H9 (cell line): ENCODE measurements around the gene C1orf21. TPM values are rescaled to one million over a fixed set of nuclear protein-coding genes. Genes with fewer than 3 reads are reported as not detected.

Experiments
- DNase-seq: peaks from one replicate; pipeline ENCODE4 v3.0.0-alpha.2; 2017
- H2AFZ ChIP-seq: one replicate; pipeline ENCODE4 v1.6.1; 2013; ENCODE audit warnings: mild to moderate bottlenecking, low read length, control low read depth, moderate library complexity
- H2AK5ac ChIP-seq: 2 replicates; pipeline ENCODE4 v1.6.1; 2013; ENCODE audit warnings: low read length, control low read depth, mixed read lengths; ENCODE audit not compliant: insufficient read length
- H2BK120ac ChIP-seq: one replicate; pipeline ENCODE4 v1.6.1; 2013; ENCODE audit warnings: low read depth, mild to moderate bottlenecking, low read length, control low read depth, inconsistent platforms; ENCODE audit not compliant: poor library complexity, severe bottlenecking
- H2BK12ac ChIP-seq: 2 replicates; pipeline ENCODE4 v1.6.1; 2013; ENCODE audit warnings: low read length, control low read depth, mixed read lengths, low read depth; ENCODE audit not compliant: insufficient read length
- H2BK15ac ChIP-seq: 2 replicates; pipeline ENCODE4 v1.6.1; 2013; ENCODE audit warnings: low read depth, low read length, control low read depth
- H2BK20ac ChIP-seq: one replicate; pipeline ENCODE4 v1.6.1; 2013; ENCODE audit warnings: low read depth, mild to moderate bottlenecking, low read length, control low read depth, inconsistent platforms; ENCODE audit not compliant: poor library complexity, severe bottlenecking
- H2BK5ac ChIP-seq: 2 replicates; pipeline ENCODE4 v1.6.1; 2013; ENCODE audit warnings: low read length, control low read depth, mixed read lengths; ENCODE audit not compliant: insufficient read length
- H3K14ac ChIP-seq: 2 replicates; pipeline ENCODE4 v1.6.1; 2013; ENCODE audit warnings: low read length, control low read depth; ENCODE audit not compliant: insufficient read depth
- H3K18ac ChIP-seq: 2 replicates; pipeline ENCODE4 v1.6.1; 2013; ENCODE audit warnings: low read depth, mild to moderate bottlenecking, mixed read lengths, low read length, control low read depth; ENCODE audit not compliant: insufficient read length
- H3K23ac ChIP-seq: 2 replicates; pipeline ENCODE4 v1.6.1; 2013; ENCODE audit warnings: low read length, control low read depth, mixed read lengths, low read depth; ENCODE audit not compliant: insufficient read length
- H3K23me2 ChIP-seq: 2 replicates; pipeline ENCODE4 v1.6.1; 2013; ENCODE audit warnings: low read depth, mild to moderate bottlenecking, mixed read lengths, low read length, control low read depth; ENCODE audit not compliant: insufficient read length, poor library complexity, severe bottlenecking
- H3K27ac ChIP-seq: 2 replicates; pipeline ENCODE4 v1.5.1; 2013; ENCODE audit warnings: low read length, control low read depth, mixed read lengths, low read depth; ENCODE audit not compliant: insufficient read length
- H3K27me3 ChIP-seq: 2 replicates; pipeline ENCODE4 v1.6.1; 2013; ENCODE audit warnings: low read length, control low read depth, inconsistent platforms; ENCODE audit not compliant: insufficient read depth
- H3K4ac ChIP-seq: 2 replicates; pipeline ENCODE4 v1.6.1; 2013; ENCODE audit warnings: low read depth, mild to moderate bottlenecking, control low read depth, inconsistent platforms, low read length, moderate library complexity
- H3K4me1 ChIP-seq: 2 replicates; pipeline ENCODE4 v1.6.1; 2013; ENCODE audit warnings: low read length, control low read depth, inconsistent platforms; ENCODE audit not compliant: insufficient read depth
- H3K4me2 ChIP-seq: 2 replicates; pipeline ENCODE4 v1.6.1; 2013; ENCODE audit warnings: low read length, control low read depth, mixed read lengths; ENCODE audit not compliant: insufficient read length, insufficient read depth
- H3K56ac ChIP-seq: 2 replicates; pipeline ENCODE4 v1.6.1; 2013; ENCODE audit warnings: low read depth, mild to moderate bottlenecking, mixed read lengths, low read length, control low read depth; ENCODE audit not compliant: insufficient read length
- H3K79me1 ChIP-seq: 2 replicates; pipeline ENCODE4 v1.6.1; 2013; ENCODE audit warnings: low read depth, mild to moderate bottlenecking, moderate library complexity, low read length, control low read depth, inconsistent platforms; ENCODE audit not compliant: insufficient read depth, poor library complexity, severe bottlenecking
- H3K79me2 ChIP-seq: 2 replicates; pipeline ENCODE4 v1.6.1; 2013; ENCODE audit warnings: low read length, control low read depth, inconsistent platforms; ENCODE audit not compliant: insufficient read depth
- H3K9ac ChIP-seq: 2 replicates; pipeline ENCODE4 v1.6.1; 2013; ENCODE audit warnings: low read length, control low read depth, mixed read lengths; ENCODE audit not compliant: insufficient read length; ENCODE audit errors: extremely low read depth
- H3K9me3 ChIP-seq: one replicate; pipeline ENCODE4 v1.6.1; 2013; ENCODE audit warnings: low read depth, low read length, inconsistent platforms; ENCODE audit not compliant: control insufficient read depth
- H3T11ph ChIP-seq: one replicate; pipeline ENCODE4 v1.6.1; 2013; ENCODE audit warnings: mild to moderate bottlenecking, low read length, control low read depth, inconsistent platforms
- H4K20me1 ChIP-seq: one replicate; pipeline ENCODE4 v1.6.1; 2013; ENCODE audit not compliant: control insufficient read depth, insufficient read length, insufficient read depth
- H4K5ac ChIP-seq: 2 replicates; pipeline ENCODE4 v1.6.1; 2013; ENCODE audit warnings: low read depth, mild to moderate bottlenecking, mixed read lengths, low read length, control low read depth; ENCODE audit not compliant: insufficient read length
- H4K8ac ChIP-seq: replicated peaks from 2 replicates; pipeline ENCODE4 v1.6.1; 2013; ENCODE audit warnings: low read length, control low read depth, mixed read lengths, low read depth; ENCODE audit not compliant: insufficient read length
- H4K91ac ChIP-seq: 2 replicates; pipeline ENCODE4 v1.6.1; 2013; ENCODE audit warnings: low read depth, mild to moderate bottlenecking, moderate library complexity, mixed read lengths, low read length, control low read depth; ENCODE audit not compliant: insufficient read length
- H3K27ac Mint-ChIP-seq, 3 experiments: 2 replicates in 2 of 3; 3 replicates in 1 of 3; pipeline ENCODE4 v1.8.0; 2020 to 2021; ENCODE audit warnings: mixed read lengths in 3 of 3, mild to moderate bottlenecking in 1 of 3, moderate library complexity in 1 of 3
- H3K27me3 Mint-ChIP-seq: 2 replicates; pipeline ENCODE4 v1.8.0; 2021; ENCODE audit warnings: low read depth, mild to moderate bottlenecking, moderate library complexity, mixed read lengths
- H3K36me3 Mint-ChIP-seq, 3 experiments: 2 replicates in 2 of 3; 3 replicates in 1 of 3; pipeline ENCODE4 v1.8.0; 2020 to 2021; ENCODE audit warnings: low read depth in 3 of 3, mixed read lengths in 3 of 3; ENCODE audit not compliant: insufficient read depth in 1 of 3
- H3K4me1 Mint-ChIP-seq, 2 experiments: 2 replicates each; pipeline ENCODE4 v1.8.0; 2020; ENCODE audit warnings: mixed read lengths in 2 of 2
- H3K4me3 Mint-ChIP-seq, 2 experiments: 2 replicates in 1 of 2; 3 replicates in 1 of 2; pipeline ENCODE4 v1.8.0; 2020 to 2021; ENCODE audit warnings: mild to moderate bottlenecking in 2 of 2, mixed read lengths in 2 of 2, moderate library complexity in 1 of 2
- H3K9me3 Mint-ChIP-seq, 2 experiments: 2 replicates in 1 of 2; 3 replicates in 1 of 2; pipeline ENCODE4 v1.8.0; 2020; ENCODE audit warnings: mild to moderate bottlenecking in 2 of 2, mixed read lengths in 2 of 2, moderate library complexity in 1 of 2
- CTCF ChIP-seq: fragments of 200-600 bp; sonication (generic); conservative IDR thresholded peaks from 3 replicates; pipeline ENCODE4 v1.8.0; 2021; ENCODE audit warnings: antibody characterized with exemption, mild to moderate bottlenecking
- WGBS: extraction: QIAGEN DNeasy Blood & Tissue Kit; methylation state at CpG from one replicate; pipeline ENCODE4 v1.1.7; 2013; ENCODE audit warnings: missing lambda C conversion rate, low lambda C conversion rate, mixed read lengths; ENCODE audit not compliant: insufficient read length; ENCODE audit errors: extremely low coverage; 5-methylcytosine and 5-hydroxymethylcytosine counted together
- total RNA-seq: library from RNA; stranded (reverse); gene quantifications from 2 replicates; pipeline ENCODE4 v1.2.1, GENCODE V29; 2021

C1orf21 gene
- total RNA-seq, 1 experiment from 2014 or later: 36.0 TPM

DNA sequence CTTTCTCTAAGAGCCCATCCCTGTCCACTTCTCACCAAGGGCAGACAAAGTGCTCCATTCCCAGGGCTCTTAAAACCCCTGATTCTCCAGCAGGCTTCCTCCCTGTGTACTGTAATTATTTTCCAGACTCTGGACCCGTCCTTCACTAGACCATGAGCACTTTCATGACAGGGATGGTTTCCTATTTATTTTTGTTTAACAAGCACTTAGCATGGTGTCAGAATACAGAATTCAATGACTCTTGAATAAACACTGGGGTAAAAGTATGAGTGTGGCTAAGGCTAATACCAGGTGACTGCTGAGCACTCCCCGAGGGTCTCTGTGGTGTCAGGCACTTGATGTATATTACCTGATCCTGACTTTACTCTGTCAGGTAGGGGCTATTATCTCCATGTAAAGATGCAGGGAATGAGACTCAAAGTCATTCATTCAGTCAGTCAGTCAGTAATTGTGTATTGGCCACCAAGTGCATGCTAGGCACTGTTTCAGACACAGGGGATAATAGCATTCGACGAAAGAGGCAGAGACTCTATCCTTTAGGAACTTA lies 47.2 kb downstream of the C1orf21 start:
- no peak for TF ChIP-seq CTCF
- Histone ChIP-seq H3K79me1 (peaks cover 4% of the 10 kb centered on the region), H3K9ac (no peak overlapping the region), H3K27me3 (no peaks in the 10 kb centered on the region), H3K27ac (no peak overlapping the region), H2BK15ac (no peak overlapping the region), H2BK20ac (no peak overlapping the region), H3T11ph (no peak overlapping the region), H3K18ac (no peak overlapping the region), H3K9me3 (no peaks in the 10 kb centered on the region), H3K56ac (no peak overlapping the region), H4K20me1 (no peaks in the 10 kb centered on the region), H2AK5ac (no peak overlapping the region), H4K91ac (no peak overlapping the region), H3K23me2 (no peaks in the 10 kb centered on the region), H2BK120ac (no peak overlapping the region), H4K5ac (no peak overlapping the region), H3K23ac (no peak overlapping the region), H3K4me2 (no peak overlapping the region), H2BK5ac (no peak overlapping the region), H3K4me1 (no peaks in the 10 kb centered on the region), H2AFZ (no peak overlapping the region), H2BK12ac (no peak overlapping the region), H3K4ac (no peak overlapping the region), H3K14ac (no peak overlapping the region), H4K8ac (no peak overlapping the region), H3K79me2 (no peaks in the 10 kb centered on the region)
- Mint-ChIP-seq H3K27me3 (no peaks in the 10 kb centered on the region), H3K9me3 (no peaks in the 10 kb centered on the region; a peak in 2 of 5 replicates), H3K4me1 (peaks cover 8 to 11% of the 10 kb centered on the region in 2 experiments), H3K4me3 (no peak overlapping the region), H3K27ac (peak overlapping the region in 2 of 3 experiments; percentile 16 to 35; a peak in 1 of 7 replicates), H3K36me3 (peaks cover 7 to 14% (median 7%) of the 10 kb centered on the region in 3 experiments)
- WGBS: no CpG with 5 or more reads among the region's 4 CpGs
- no peak for DNase-seq
